ENCODE data around the gene DRC1.

The DRC1 gene

DNA sequence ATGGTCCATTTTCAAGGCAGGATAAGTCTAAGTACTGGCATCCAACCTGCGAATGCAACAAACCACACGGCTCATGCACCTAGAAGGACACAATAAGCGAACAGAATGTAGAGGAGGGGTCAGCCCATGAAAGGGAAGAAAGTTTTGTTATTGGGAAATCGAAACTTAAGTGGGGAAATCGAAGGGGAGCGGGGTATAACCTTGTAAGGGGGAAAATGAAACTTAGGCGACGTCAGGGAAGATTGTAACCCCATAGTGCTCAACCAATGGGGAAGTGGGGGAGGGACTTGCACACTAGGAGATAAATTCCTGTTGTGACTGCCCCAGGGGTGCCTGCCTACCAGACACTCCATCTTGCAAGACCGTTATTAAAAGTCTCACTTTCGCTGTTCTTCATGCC, 91.8 kb downstream of the DRC1 start:
- ATAC-seq (peak; percentile 31), DNase-seq (no peak)

DNA sequence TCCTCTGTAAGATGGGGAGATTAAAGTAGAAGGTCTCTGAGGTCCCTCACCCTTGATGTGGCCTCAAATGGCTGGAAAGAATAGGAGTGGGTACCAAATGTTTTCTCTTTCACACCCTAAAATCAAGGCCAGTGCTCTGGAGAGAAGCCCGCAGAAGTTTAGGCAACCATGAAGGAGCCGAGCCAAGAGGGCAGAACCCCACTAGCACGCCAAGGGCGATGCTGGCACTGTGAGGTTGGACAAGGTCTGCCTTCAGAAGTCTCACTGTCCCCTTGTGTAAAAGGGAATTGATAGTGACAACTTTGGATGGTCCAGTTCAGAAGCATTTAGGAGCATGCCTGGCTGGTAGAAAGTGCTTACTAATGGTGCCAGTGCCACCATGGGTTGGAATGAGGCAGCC, 92.5 kb downstream of the DRC1 start:
- no peak for DNase-seq
- ATAC-seq = no peak

DNA sequence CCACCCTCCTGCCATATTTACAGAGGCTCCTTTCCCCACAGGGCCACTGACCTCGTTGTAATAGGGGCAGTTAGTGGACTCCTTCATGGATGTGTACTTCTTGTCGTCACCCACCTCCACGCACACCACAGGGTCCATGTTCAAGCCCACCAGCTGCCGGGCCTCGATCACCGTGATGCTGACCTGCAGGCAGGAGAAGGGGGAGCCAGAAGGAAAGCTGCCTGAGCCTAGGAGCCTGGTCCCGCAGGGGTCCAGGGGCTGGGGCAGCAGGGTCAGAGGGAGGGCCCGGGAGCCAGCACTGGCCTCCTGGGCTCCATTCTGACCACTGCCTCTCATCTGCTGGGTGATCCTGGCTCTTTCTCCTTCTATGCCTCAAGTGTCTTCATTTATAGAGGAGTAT, 93.2 kb downstream of the DRC1 start:
- DNase-seq (no peak), ATAC-seq (no peak)

GRCh38 chr2:26495705-26496297, 94.1 kb downstream of the DRC1 start:
- DNase-seq (no peak), ATAC-seq (no peak)

- ATAC-seq (no peak), DNase-seq (no peak)
Observed at GRCh38 chr2:26500406-26500805, 98.7 kb downstream of the DRC1 start.

DNA sequence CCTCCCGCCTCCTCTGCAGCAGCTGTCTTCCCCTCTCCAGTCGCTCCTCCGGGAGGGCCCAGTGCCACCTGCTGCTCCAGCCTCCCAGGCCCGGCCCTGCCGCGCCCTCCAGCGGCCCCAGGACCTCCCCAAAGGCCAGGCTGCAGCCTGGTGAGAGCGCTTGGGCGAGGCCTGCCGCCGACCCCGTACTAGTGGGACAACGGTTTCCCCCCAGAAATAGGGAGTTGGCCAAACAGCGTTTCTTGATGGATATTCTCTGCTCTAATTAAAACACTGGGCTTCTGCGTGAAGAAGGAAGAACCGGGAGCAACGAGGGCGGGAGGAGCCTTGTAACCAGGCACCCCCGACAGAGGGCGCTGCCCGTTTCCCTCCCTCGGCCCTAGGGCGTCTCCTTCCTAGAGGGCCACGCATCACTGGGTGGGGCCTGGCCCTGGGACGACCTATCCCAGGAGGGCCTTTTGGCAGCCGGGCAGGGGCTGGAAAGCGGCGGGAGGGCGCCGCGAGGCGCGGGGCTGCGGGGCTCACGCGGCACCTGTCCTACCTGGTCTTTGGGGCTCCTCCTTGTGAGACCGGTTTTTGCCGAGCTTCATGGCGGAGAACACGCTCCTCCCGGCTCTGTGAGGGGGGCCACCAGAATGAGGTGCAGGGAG, 101.6 kb downstream of the DRC1 start:
- ATAC-seq (peak; percentile 99), DNase-seq (peak; percentile 91)

GRCh38 chr2:26504002-26504401, 102.3 kb downstream of the DRC1 start:
- DNase-seq (no peak), ATAC-seq (no peak)

DNA sequence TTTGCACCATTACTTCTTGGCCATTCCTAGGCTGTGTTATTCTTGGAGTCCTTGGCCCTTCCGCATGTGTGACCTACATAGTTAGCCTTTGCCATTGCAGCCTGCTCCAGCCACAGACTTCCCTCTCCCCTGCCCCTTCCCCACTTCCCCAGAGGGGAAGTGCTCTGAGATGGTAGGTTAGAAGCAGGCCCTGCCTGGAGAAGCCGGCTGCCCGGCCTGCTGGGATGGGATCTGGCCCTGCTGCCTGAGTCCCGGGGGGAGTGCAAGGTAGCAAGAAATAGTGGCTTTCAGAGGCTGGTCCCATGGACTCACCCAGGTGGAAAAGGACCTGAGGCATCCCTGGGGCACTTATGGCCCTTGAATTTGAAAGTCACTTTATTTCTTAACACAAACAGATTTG, 104.6 kb downstream of the DRC1 start:
- DNase-seq (no peak), ATAC-seq (no peak)

Measured in stimulated activated naive CD8-positive, alpha-beta T cell treated with anti-CD3 and anti-CD28 coated beads, Interleukin-15, Interleukin-2, amounts not matched to agents 100 U/mL and 50 U/mL, for 24 hours (primary cell).